T-helper 2 cell treated with Interferon-gamma antibody and Interleukin-4, amounts not matched to agents 5 μg/mL and 100 μg/mL, for 36 hours (primary cell): Measurements from ENCODE around the gene BGN.
A peak's percentile ranks its signal among the peaks of the same experiment; 100 is the strongest.

ENCODE experiments used
- DNase-seq: peaks from one replicate; pipeline ENCODE4 v3.0.0; 2021; ENCODE audit warnings: low spot score
- H3K27ac Mint-ChIP-seq: one replicate; pipeline ENCODE4 v1.8.0; 2021; ENCODE audit warnings: mild to moderate bottlenecking, mixed read lengths
- H3K27me3 Mint-ChIP-seq: one replicate; pipeline ENCODE4 v1.8.0; 2021; ENCODE audit warnings: low read depth, mixed read lengths
- H3K36me3 Mint-ChIP-seq: one replicate; pipeline ENCODE4 v1.8.0; 2021; ENCODE audit warnings: low read depth, mixed read lengths
- H3K4me1 Mint-ChIP-seq: one replicate; pipeline ENCODE4 v1.8.0; 2021; ENCODE audit warnings: low read depth, mixed read lengths
- H3K4me3 Mint-ChIP-seq: one replicate; pipeline ENCODE4 v1.8.0; 2022; ENCODE audit warnings: mild to moderate bottlenecking, moderate library complexity, mixed read lengths
- H3K9me3 Mint-ChIP-seq: one replicate; pipeline ENCODE4 v1.8.0; 2021; ENCODE audit warnings: mixed read lengths

The BGN gene

DNA sequence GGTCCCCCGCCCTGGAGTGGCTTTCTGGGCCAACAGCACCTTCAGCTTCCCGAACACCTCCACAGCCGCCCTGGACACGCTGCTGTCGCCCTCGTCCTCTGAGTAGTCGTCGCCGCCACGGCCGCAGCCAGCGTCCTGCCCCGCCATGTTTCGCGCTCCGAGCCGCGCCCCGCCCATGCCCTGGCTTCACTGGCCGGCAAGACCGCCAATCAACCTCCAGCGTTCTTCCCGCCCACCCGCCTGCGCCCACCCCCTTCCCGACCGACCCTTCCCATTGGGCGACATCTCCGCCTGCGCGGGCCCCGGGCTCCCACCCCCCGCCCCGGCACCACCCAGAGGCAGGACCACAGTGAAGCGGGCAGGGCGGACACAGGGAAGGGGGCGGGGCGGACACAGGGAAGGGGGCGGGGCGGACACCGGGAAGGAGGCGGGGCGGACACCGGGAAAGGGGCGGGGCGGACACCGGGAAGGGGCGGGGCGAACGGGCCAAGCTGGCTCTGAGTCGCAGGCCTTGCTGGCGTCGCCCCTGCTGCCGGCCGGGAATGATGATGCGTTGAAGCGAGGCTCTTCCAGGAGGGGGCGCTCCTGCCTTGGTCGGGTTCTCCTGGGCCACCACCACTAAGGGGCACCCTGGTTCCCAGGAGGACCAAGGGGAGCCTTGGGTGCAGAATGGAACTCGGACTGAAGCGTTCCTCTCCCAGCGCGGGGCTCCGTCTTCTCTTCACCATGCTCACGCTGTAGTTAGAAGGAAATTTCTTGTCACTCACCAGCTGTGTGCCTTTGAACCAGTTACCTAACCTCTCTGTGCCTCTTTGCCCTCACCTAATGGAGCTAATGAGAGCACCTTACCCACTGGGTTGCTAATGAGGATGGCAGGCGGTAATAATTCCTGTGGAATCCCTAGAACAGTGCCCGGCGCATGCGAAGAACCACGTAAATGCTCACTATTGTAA lies 24.1 kb upstream of the BGN start, which contains the start of gene HAUS7:
Gene HAUS7, minus strand, starts transcription at position 166 of the 953 bp plus-strand sequence. Its CDS starts 19 bp downstream, at position 147.
- Mint-ChIP-seq H3K27ac (peak within 1 kb of the TSS; percentile 80), H3K9me3 (no peaks in the 10 kb centered on the region), H3K4me1 (peaks cover 2% of the 10 kb centered on the region), H3K4me3 (peak within 1 kb of the TSS; percentile 84), H3K36me3 (peaks cover 7% of the 10 kb centered on the region), H3K27me3 (peaks cover 3% of the 10 kb centered on the region)
- peak; percentile 84 for DNase-seq

DNA sequence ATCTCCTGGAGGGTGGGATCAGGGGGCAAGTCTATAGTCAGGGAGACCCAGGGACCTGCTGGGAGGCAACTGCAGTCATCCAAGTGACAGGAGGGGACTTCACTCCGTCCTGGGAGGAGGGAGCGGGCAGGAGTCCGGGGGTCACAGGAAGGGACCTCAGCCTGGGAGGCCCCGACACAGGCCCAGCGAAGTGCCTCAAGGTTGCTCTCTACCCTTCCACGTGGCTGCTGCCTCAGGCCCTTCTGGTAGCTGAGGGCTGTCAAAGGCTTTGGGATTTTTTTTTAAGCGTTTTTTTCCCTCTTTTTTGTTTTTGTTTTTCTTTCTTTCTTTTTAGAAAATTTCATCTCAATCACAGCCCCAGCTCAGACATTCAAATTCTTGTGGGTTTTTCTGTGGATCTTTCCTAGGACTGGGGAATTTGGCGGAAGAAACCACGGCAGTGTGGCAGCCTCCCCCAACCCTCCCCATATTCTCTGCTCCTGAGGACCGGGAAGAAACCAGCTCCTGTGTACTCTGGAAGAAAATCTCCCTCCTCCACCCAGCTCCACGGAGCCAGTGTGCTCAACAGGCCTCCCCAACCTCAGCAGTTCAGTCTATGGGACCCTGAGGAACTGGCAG lies 23.0 kb upstream of the BGN start:
- no peak for DNase-seq
- Mint-ChIP-seq H3K4me1 (peaks cover 2% of the 10 kb centered on the region), H3K36me3 (peaks cover 7% of the 10 kb centered on the region), H3K9me3 (no peaks in the 10 kb centered on the region), H3K27ac (no peak overlapping the region), H3K4me3 (no peak overlapping the region), H3K27me3 (peaks cover 8% of the 10 kb centered on the region)

DNA sequence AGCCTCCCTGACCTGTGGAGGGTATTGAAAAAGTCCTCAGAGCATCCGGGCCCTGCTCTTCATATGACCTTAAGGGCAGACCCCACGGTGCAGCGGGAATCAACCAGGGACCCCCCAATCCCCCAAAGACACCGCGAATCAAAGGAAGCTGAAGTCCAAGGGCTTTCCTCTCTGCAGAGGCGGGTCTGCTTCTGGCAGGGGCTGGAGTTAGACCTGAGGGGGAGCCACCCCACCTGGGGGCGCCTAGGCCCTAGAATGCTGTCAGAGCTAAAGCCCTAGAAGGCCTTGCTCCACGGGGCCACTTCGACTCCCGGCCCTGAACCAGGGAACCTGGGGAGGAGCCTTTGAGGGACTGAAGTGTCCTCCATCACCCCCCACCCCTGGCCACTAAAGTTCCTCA lies 21.7 kb upstream of the BGN start:
- Mint-ChIP-seq H3K27me3 (peaks cover 8% of the 10 kb centered on the region), H3K4me3 (peak overlapping the region; percentile 29), H3K9me3 (no peaks in the 10 kb centered on the region), H3K27ac (no peak overlapping the region), H3K36me3 (no peaks in the 10 kb centered on the region), H3K4me1 (peaks cover 2% of the 10 kb centered on the region)
- no peak for DNase-seq

DNA sequence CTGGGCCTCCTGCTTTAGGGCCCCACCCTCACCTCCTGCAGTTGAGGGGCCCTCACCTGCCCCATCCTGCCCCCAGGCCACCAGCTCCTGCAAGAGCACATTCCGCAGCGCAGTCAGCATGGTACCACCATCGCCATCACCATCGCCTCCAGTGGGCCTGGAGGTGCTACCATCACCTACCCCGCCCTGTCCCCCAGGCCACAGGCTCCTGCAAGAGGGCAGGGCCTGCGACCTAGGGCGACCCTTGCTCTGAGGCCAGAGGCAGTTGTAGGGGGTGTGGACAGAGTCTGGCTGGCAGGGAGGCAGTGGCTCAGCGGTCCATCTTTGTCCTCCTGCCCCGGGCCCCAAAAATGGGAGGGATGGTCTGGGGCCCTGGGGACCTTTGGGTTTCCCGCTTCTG lies 20.5 kb upstream of the BGN start:
- DNase-seq, result no peak
- Mint-ChIP-seq H3K27me3 (peaks cover 8% of the 10 kb centered on the region), H3K36me3 (no peaks in the 10 kb centered on the region), H3K4me1 (peaks cover 2% of the 10 kb centered on the region), H3K27ac (no peak overlapping the region), H3K9me3 (no peaks in the 10 kb centered on the region), H3K4me3 (peak overlapping the region; percentile 26)

DNA sequence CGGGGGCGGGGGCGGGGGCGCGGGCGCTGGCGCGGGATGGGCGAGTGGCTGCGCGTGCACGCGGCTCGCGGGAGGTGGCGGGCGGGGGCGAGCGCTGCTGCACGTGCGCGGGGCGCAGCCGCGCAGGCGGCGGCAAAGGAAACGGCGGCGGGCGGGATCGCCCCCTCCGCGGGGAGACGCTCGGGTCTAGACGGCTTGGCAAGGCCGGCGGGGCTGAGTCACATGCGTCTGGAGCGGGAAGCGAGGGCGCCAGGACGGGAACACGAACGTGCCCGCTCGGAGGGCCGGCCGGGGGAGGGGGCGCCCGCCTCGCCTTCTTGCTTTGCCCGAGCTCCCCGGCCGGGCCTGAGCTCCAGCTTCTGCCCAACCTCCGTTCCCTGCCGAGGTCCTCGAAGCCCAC lies 20.1 kb upstream of the BGN start:
- H3K4me1 Mint-ChIP-seq, result peaks cover 2% of the 10 kb centered on the region
- DNase-seq, result peak; percentile 6
- H3K36me3 Mint-ChIP-seq, result no peaks in the 10 kb centered on the region
- no peaks in the 10 kb centered on the region for H3K9me3 Mint-ChIP-seq
- no peak overlapping the region for H3K4me3 Mint-ChIP-seq
- H3K27me3 Mint-ChIP-seq, result peaks cover 8% of the 10 kb centered on the region
- H3K27ac Mint-ChIP-seq, result no peak overlapping the region

DNA sequence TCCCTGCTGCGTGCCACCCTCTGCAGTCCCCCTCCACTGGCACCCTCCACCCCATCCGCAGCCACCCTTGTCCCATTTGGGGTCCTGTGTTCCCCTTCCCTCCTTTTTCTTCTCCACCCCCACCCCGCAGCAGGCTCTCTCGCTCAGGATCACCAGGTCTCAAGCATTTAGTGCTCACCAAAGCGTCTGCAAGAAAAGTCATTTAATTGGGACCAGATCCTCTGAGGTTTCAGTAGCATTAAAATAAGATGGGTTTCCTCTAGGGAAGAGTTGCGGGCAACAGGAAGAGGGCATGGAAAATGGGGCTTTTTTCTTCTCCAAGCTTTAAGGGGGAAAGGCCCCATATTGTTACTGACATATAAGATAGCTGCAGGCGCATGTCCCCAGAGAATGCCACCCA lies 19.5 kb upstream of the BGN start:
- no peak overlapping the region for H3K4me3 Mint-ChIP-seq
- H3K36me3 Mint-ChIP-seq, result no peaks in the 10 kb centered on the region
- H3K27me3 Mint-ChIP-seq, result peaks cover 8% of the 10 kb centered on the region
- H3K9me3 Mint-ChIP-seq, result no peaks in the 10 kb centered on the region
- no peak for DNase-seq
- no peak overlapping the region for H3K27ac Mint-ChIP-seq
- H3K4me1 Mint-ChIP-seq, result peaks cover 2% of the 10 kb centered on the region

DNA sequence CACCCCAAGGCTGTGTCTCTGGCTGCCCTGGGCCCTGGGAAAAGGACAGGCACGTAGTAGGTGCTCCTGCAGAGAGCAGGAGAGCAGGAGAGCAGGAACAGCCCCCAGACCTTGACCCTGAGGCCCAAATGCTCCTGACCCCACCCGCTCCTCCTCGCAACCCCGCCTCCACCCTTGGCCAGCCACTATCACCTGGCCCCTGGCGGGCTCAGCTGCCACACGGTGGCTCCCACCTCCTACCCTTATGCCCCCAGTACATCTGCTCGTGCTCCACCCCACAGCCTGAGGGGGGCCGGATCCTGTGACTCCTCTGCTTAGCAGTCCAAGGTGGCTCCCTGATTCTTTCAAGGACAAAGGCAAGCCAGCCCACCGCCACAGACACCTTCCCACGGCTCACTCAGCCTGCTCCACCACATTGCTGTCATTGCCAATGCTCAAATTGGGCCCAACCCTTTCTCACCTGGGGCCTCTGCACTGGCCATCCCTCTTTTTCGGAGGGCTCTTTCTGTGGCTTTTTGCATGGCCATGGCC lies 19.0 kb upstream of the BGN start:
- Mint-ChIP-seq H3K27ac (no peak overlapping the region), H3K36me3 (no peaks in the 10 kb centered on the region), H3K9me3 (no peaks in the 10 kb centered on the region), H3K27me3 (peaks cover 8% of the 10 kb centered on the region), H3K4me3 (no peak overlapping the region), H3K4me1 (peaks cover 2% of the 10 kb centered on the region)
- no peak for DNase-seq

DNA sequence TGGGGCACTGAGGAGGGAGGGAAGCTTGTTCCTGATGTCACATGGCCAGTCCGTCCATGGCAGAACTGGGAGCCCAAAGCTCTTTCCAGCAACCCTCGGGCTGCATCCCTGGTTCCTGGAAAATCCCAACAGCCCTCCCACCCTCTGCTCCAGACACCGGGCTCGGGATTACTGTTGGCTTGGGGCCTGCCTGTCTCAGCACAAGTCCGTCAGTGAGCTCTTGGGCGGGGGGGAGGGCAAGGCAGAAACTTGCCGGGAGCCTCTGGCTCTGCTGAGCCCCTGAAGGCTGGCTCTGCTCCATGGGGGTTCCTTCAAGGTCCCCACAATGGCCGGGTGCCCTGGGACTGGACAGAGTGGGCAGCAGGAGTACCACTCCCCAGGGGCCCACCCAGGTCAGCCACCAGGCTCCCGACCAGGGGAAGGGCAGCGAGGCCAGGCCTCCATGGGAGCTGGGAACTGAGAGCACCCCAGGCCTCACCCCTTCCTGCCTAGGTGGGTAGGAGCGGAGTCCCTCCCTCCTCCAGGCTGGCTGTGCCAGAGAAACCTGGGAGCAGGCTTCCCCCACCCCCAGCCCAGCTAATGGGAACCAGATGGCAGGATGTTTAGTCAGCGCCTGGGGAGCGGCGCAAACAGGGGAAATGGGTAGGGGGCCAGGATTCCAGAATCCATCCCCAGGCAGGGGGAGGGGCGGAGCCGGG lies 18.0 kb upstream of the BGN start:
- H3K9me3 Mint-ChIP-seq, result no peaks in the 10 kb centered on the region
- H3K27ac Mint-ChIP-seq, result no peak overlapping the region
- no peak overlapping the region for H3K4me3 Mint-ChIP-seq
- peaks cover 8% of the 10 kb centered on the region for H3K27me3 Mint-ChIP-seq
- DNase-seq, result no peak
- H3K4me1 Mint-ChIP-seq, result no peaks in the 10 kb centered on the region
- no peaks in the 10 kb centered on the region for H3K36me3 Mint-ChIP-seq

DNA sequence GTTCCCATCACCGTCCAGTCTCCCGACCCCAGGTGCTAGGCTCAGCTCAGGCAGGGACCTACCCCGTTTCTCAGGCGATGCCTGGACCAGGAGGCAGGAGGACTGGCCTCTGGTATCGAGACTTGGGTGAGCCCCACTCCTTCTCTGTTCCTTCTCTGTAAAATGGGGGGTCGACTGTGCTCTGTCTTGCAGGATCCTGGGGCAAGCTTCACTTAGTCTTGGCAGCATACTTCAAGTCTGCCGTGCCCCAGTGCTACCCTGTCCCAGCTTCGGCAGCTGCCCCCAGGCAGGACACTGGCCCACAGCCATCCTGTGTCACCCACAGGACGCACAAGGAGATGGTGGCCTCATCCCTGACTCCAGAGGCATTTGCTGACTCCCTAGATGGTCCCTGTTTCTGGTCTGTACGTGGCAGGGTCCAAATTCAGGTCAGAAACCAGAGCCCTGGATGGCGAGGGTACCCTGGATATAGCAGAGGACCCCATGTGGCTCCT lies 17.4 kb upstream of the BGN start:
- H3K4me3 Mint-ChIP-seq, result no peak overlapping the region
- no peaks in the 10 kb centered on the region for H3K36me3 Mint-ChIP-seq
- H3K27ac Mint-ChIP-seq, result no peak overlapping the region
- no peaks in the 10 kb centered on the region for H3K9me3 Mint-ChIP-seq
- H3K4me1 Mint-ChIP-seq, result no peaks in the 10 kb centered on the region
- no peak for DNase-seq
- H3K27me3 Mint-ChIP-seq, result peaks cover 8% of the 10 kb centered on the region

DNA sequence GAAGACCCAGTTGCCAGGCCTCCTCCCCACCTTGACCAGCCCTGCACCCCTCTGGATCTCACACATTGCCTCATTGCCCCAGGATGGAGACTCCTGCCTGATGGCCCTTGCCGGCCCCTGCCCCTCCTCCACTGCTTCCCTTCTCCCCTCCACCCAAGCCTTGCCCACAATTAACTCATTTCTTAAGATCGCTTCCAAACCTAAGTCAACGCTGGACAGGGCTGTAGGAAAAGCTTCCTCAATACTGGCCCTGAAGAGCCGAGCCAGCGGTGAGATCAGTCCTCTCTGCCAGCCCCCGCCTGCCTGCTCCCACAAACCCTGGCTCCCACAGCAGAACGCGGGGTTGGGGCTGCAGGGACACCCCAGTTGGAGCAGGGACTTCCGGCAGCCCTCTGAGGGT lies 16.9 kb upstream of the BGN start:
- H3K27ac Mint-ChIP-seq, result no peak overlapping the region
- H3K27me3 Mint-ChIP-seq, result peaks cover 8% of the 10 kb centered on the region
- H3K4me3 Mint-ChIP-seq, result no peak overlapping the region
- H3K9me3 Mint-ChIP-seq, result no peaks in the 10 kb centered on the region
- no peaks in the 10 kb centered on the region for H3K4me1 Mint-ChIP-seq
- no peak for DNase-seq
- no peaks in the 10 kb centered on the region for H3K36me3 Mint-ChIP-seq

DNA sequence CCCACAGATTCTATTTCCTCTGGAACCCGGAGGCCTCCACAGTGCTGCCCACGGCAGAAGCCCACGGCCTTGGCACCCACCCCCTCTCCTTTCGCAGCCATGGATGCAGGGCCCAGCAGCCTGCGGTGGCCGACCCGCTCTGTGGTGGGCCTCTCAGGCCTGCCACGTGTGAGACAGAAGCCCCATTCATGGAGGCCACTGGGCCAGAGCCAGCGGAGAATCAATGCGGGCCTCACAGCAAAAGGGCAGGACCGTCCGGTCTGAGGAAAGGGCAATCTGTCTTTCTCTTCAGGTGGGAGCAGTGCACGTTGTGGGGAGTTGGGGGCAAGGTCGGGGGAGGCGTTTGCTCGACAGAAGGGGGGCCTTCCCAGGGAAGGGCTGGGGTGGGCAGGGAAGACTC lies 16.0 kb upstream of the BGN start:
- H3K36me3 Mint-ChIP-seq, result no peaks in the 10 kb centered on the region
- peaks cover 8% of the 10 kb centered on the region for H3K27me3 Mint-ChIP-seq

DNA sequence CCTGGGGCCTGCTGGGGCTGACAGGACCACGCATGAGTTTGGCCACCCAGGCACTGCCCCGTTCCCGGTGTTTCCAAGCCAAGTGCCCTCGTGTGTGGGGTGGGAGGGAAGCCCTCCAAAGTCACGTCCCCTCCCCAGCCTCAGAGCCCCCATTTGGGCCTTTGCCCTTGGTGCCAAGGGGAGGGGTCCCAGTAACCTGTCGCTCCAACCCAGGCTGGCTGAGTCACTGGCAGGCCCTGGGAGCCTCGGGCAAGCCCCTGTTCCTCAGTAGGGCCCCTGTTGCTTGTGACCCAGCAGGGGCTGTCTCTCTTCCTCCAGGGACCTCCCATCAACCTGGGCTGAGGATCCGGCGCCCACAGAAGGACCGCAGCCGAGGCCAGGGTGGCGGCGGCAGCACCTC lies 13.7 kb upstream of the BGN start:
- H3K27me3 Mint-ChIP-seq, result peaks cover 3% of the 10 kb centered on the region
- DNase-seq, result no peak
- no peaks in the 10 kb centered on the region for H3K9me3 Mint-ChIP-seq
- no peak overlapping the region for H3K27ac Mint-ChIP-seq
- H3K4me1 Mint-ChIP-seq, result no peaks in the 10 kb centered on the region
- no peaks in the 10 kb centered on the region for H3K36me3 Mint-ChIP-seq
- no peak overlapping the region for H3K4me3 Mint-ChIP-seq

More for the DNA sequence above, 16.0 kb upstream of the BGN start:
- no peak overlapping the region for H3K27ac Mint-ChIP-seq
- H3K9me3 Mint-ChIP-seq, result no peaks in the 10 kb centered on the region
- H3K4me3 Mint-ChIP-seq, result no peak overlapping the region
- no peaks in the 10 kb centered on the region for H3K4me1 Mint-ChIP-seq
- DNase-seq, result no peak

DNA sequence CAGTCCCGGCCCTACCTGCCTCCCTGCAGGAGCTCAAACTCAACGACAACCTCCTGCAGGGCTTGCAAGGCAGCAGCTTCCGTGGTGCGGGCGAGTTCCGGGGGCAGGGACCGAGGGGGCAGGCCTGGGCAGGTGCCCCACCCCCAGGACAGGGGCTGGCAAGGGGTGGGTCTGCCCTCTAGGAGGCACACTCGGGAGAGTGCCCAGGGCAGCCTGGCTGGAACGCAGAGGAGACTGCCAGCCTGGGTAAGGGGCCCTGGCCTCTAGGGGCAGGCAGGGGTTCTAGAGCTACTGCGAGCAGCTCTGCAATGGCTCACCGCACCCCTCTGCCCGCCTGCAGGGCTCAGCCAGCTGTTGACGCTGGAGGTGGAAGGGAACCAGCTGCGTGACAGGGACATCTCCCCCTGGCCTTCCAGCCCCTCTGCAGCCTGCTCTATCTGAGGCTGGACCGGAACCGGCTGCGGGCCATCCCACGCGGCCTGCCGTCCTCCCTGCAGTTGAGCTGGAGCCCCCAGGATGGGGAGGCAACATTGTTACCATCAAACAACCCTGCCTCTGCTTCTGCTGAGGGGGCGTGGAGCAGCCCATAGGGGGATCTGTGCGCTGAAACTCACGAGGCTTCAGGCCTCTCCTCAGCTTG lies 12.3 kb upstream of the BGN start:
- no peak for DNase-seq
- Mint-ChIP-seq H3K36me3 (no peaks in the 10 kb centered on the region), H3K9me3 (no peaks in the 10 kb centered on the region), H3K4me3 (no peak overlapping the region), H3K27me3 (no peaks in the 10 kb centered on the region), H3K4me1 (no peaks in the 10 kb centered on the region), H3K27ac (no peak overlapping the region)
